Heart left ventricle (tissue), 13 donors: ENCODE data around the gene ITPRID1.

Experiments
- CTCF ChIP-seq, 12 donors: fragments of 200-600 bp; sonication (generic) in 4 of 12; IDR thresholded peaks; one replicate each; pipeline versions ENCODE4 v1.5.0 to v1.8.0; 2018 to 2022; ENCODE audit warnings: antibody characterized with exemption in 12 of 12, mild to moderate bottlenecking in 5 of 12
- POLR2A ChIP-seq, 2 donors: fragments of 450-650 bp; IDR thresholded peaks; one replicate each; pipeline ENCODE4 v1.6.1; 2017; ENCODE audit warnings: antibody characterized with exemption in 2 of 2, mild to moderate bottlenecking in 2 of 2, moderate library complexity in 2 of 2
- donor health status: ischemic (EF 13 %, LVEDD 7.1; RV severe dilation, severe dysfunction).
- donor health status: DM: no; HTN: yes; CAD: no.
- donor health status: DM: no; HTN: no; CAD: no.
- donor health status: ischemic (EF 25% LVEDD 6.9; RV normal size, moderate dysfunction).
- donor health status: ischemic (EF 25% LVEDD 5.7; RV mildly dilated, moderate dysfunction).
- donor health status: ischemic (EF 35%, LVEDD 5.7; RV mildly dilated, moderate dysfunction).
- donor health status: nonischemic (EF 11% LVEDD 7.7; RV severe dilation, severe dysfunction).
- donor health status: DM: yes; HTN: yes; CAD: no.
- donor health status: PGD.
- donor health status: ischemic (EF 29% LVEDD 5.4; RV normal size, mild dysfunction).
- donor health status: nonischemic (EF 23%, LVEDD 6.1; RV moderate dilation, normal function).

GRCh38 chr7:31508823-31509222, 5.1 kb upstream of the ITPRID1 start:
- no peak for TF ChIP-seq POLR2A (IDR thresholded peaks at IDR 0.05)
- no peak for TF ChIP-seq CTCF (IDR thresholded peaks at IDR 0.05)
